Endothelial cell of umbilical vein (primary cell): Measurements from ENCODE around the gene PRRC2B. TPM values are rescaled to one million over a fixed set of nuclear protein-coding genes. Genes with fewer than 3 reads are reported as not detected.
A peak's percentile ranks its signal among the peaks of the same experiment; 100 is the strongest.
"Not testable (repeated sequence)": the region's sequence is repeated elsewhere in the genome, so short reads cannot be mapped to it uniquely, and the experiment has no call there.

Experiments used
- Bru-seq: library from RNA; stranded (reverse); fragments of 400-500 nt; gene quantifications from one replicate; lab custom pipeline; 2021; lab: Mats Ljungman, UMichigan
- BruChase-seq, 2 experiments: library from RNA; stranded (reverse); fragments of 400-500 nt; gene quantifications; one replicate each; lab custom pipeline; 2021; lab: Mats Ljungman, UMichigan
- BruUV-seq: library from RNA; stranded (reverse); fragments of 400-500 nt; replicated peaks from 2 replicates; lab custom pipeline; 2021; lab: Mats Ljungman, UMichigan
- CTCF ChIA-PET: fragments of 300-600, 350-600 bp; sonication (Branson Sonifier 250); formaldehyde crosslinking; loops from one replicate; lab custom pipeline; 2021; ENCODE audit warnings: antibody characterized with exemption, inconsistent platforms; lab: Charles Lee
- POLR2A ChIA-PET: fragments of 300-600, 350-600 bp; sonication (Branson Sonifier 250); formaldehyde crosslinking; loops from one replicate; lab custom pipeline; 2021; ENCODE audit warnings: antibody characterized with exemption, inconsistent platforms; lab: Charles Lee
- DNase-seq: peaks from one replicate; pipeline ENCODE4 v3.0.0-alpha.2; 2011; ENCODE audit warnings: low read depth, low spot score
- FAIRE-seq: peaks from 2 replicates; lab custom pipeline; 2011; peaks lifted over from hg19 to GRCh38; lab: Jason Lieb, UNC
- H2AFZ ChIP-seq: 2 replicates; pipeline ENCODE4 v1.6.0; 2012; ENCODE audit warnings: low read depth, low read length, control low read depth, inconsistent platforms
- H3K27ac ChIP-seq: 2 replicates; pipeline ENCODE4 v1.5.1; 2011; ENCODE audit warnings: low read depth, mild to moderate bottlenecking, control low read depth, low read length, moderate library complexity; ENCODE audit not compliant: insufficient read depth
- H3K27me3 ChIP-seq, 2 experiments: 2 replicates each; pipeline versions ENCODE4 v1.6.0 to v1.6.1; 2011; ENCODE audit warnings: low read length in 2 of 2, mixed read lengths in 1 of 2; ENCODE audit not compliant: control insufficient read depth in 2 of 2, insufficient read depth in 2 of 2
- H3K36me3 ChIP-seq, 2 experiments: 2 replicates in 1 of 2; 3 replicates in 1 of 2; pipeline ENCODE4 v1.5.1; 2011; ENCODE audit warnings: low read length in 2 of 2, mild to moderate bottlenecking in 1 of 2, moderate library complexity in 1 of 2; ENCODE audit not compliant: control insufficient read depth in 2 of 2, insufficient read depth in 2 of 2; ENCODE audit errors: extremely low read depth in 1 of 2
- H3K4me1 ChIP-seq: 3 replicates; pipeline ENCODE4 v1.5.1; 2011; ENCODE audit warnings: mild to moderate bottlenecking, low read length; ENCODE audit not compliant: control insufficient read depth, insufficient read depth; ENCODE audit errors: extremely low read depth
- H3K4me2 ChIP-seq: 2 replicates; pipeline ENCODE4 v1.6.1; 2011; ENCODE audit warnings: low read length, control low read depth, mixed read lengths; ENCODE audit not compliant: insufficient read depth
- H3K4me3 ChIP-seq, 3 experiments: fragments of 200-600 bp in 1 of 3; sonication (generic), shearing (Covaris generic) in 1 of 3; replicated peaks in 1 of 3; 2 replicates each; pipeline ENCODE4 v1.5.1; 2011 to 2016; ENCODE audit warnings: control low read depth in 3 of 3, low read length in 3 of 3, mild to moderate bottlenecking in 2 of 3, inconsistent platforms in 1 of 3, low read depth in 1 of 3, moderate library complexity in 1 of 3; ENCODE audit not compliant: insufficient read depth in 1 of 3
- H3K79me2 ChIP-seq: 2 replicates; pipeline ENCODE4 v1.6.0; 2012; ENCODE audit warnings: low read length, inconsistent platforms; ENCODE audit not compliant: control insufficient read depth, insufficient read depth
- H3K9ac ChIP-seq: replicated peaks from 2 replicates; pipeline ENCODE3; 2011; ENCODE audit warnings: low read length, control low read depth; ENCODE audit not compliant: insufficient read depth; ENCODE audit errors: extremely low read depth
- H3K9me1 ChIP-seq: replicated peaks from 3 replicates; pipeline ENCODE4 v1.6.0; 2011; ENCODE audit warnings: mild to moderate bottlenecking, low read length; ENCODE audit not compliant: control insufficient read depth, insufficient read depth; ENCODE audit errors: extremely low read depth
- H3K9me3 ChIP-seq: replicated peaks from 2 replicates; pipeline ENCODE4 v1.5.1; 2012; ENCODE audit warnings: low read length, inconsistent platforms; ENCODE audit not compliant: control insufficient read depth, insufficient read depth
- H4K20me1 ChIP-seq: replicated peaks from 2 replicates; pipeline ENCODE3; 2011; ENCODE audit warnings: mild to moderate bottlenecking, low read length; ENCODE audit not compliant: control insufficient read depth, insufficient read depth; ENCODE audit errors: extremely low read depth
- MYC ChIP-seq: IDR thresholded peaks from one replicate; pipeline ENCODE4 v1.6.1; 2011; ENCODE audit warnings: mild to moderate bottlenecking, low read depth, low read length
- POLR2A ChIP-seq: IDR thresholded peaks from 2 replicates; pipeline ENCODE4 v1.6.1; 2012; ENCODE audit warnings: low read depth, mild to moderate bottlenecking, control low read depth, low read length
- POLR2AphosphoS5 ChIP-seq: IDR thresholded peaks from 2 replicates; pipeline ENCODE4 v1.6.1; 2012; ENCODE audit warnings: low read depth, mild to moderate bottlenecking, control low read depth, low read length, moderate library complexity; ENCODE audit not compliant: insufficient read depth
- dilution Hi-C: fragments of 300-500 bp; cut with MboI; formaldehyde crosslinking; loops from one replicate; pipeline ENCODE4 v1.15.0; 2019; ENCODE audit warnings: low sequenced_read_pairs; ENCODE audit not compliant: extremely low pct_ligation_motif_present
- intact Hi-C: fragments of 100-400 bp; cut with micrococcal nuclease; formaldehyde crosslinking; loops from one replicate; pipeline ENCODE4 v1.10.0; 2022
- long read RNA-seq: library from polyadenylated mRNA; stranded (forward); transcript quantifications from one replicate; pipeline ENCODE4 v2.0.0, GENCODE V29; 2021
- polyA minus RNA-seq, 3 experiments: library from RNA; depleted of rRNA, polyadenylated mRNA; stranded (reverse); fragments of >200 nt; gene quantifications; 1 replicate in 1 of 3; 2 replicates in 2 of 3; pipeline ENCODE4 v1.2.3, GENCODE V29; 2011
- polyA plus RNA-seq, 4 experiments: library from polyadenylated mRNA; depleted of rRNA in 3 of 4; stranded (reverse) in 3 of 4; unstranded in 1 of 4; fragments of >200 nt; gene quantifications; 2 replicates each; pipeline versions ENCODE4 v1.2.1 to v1.2.3, GENCODE V29; 2011 to 2012; ENCODE audit warnings: missing spikeins in 1 of 4
- total RNA-seq: library from RNA; stranded (reverse); gene quantifications from 2 replicates; pipeline ENCODE4 v1.2.3, GENCODE V29; 2021
- TF ChIP-seq, protein P1 (sequence below), 2 donors: IDR thresholded peaks; 1 replicate in 1 of 2; 2 replicates in 1 of 2; pipeline ENCODE4 v1.5.1; 2011; ENCODE audit warnings: low read length in 2 of 2, mild to moderate bottlenecking in 2 of 2, moderate library complexity in 2 of 2, control low read depth in 1 of 2, inconsistent platforms in 1 of 2, low read depth in 1 of 2; ENCODE audit not compliant: insufficient read depth in 1 of 2; ENCODE audit errors: extremely low read depth in 1 of 2

The PRRC2B gene
- 248 and 256 TPM in 2 replicates for total RNA-seq
- polyA plus RNA-seq = 35.6 and 38.5 TPM in 2 replicates
- 47.2 and 56.3 TPM in 2 replicates for polyA plus RNA-seq (2011; cell fraction: cytosol; rRNA removed)
- 186 and 194 TPM in 2 replicates for polyA plus RNA-seq (2011; cell fraction: nucleus; rRNA removed)
- 126 and 147 TPM in 2 replicates for polyA plus RNA-seq (2012)
- 142 and 143 TPM in 2 replicates for polyA minus RNA-seq
- 62.0 TPM for polyA minus RNA-seq (2011; cell fraction: cytosol; rRNA and poly(A)+ RNA removed)
- 93.2 and 110 TPM in 2 replicates for polyA minus RNA-seq (2011; cell fraction: nucleus; rRNA and poly(A)+ RNA removed)
- Bru-seq, nascent RNA = percentile 95 among the genes with signal in this experiment
- percentile 97 among the genes with signal in this experiment for BruChase-seq, experiment 1, labeled RNA remaining after a 6-hour chase
- BruChase-seq, experiment 2, labeled RNA remaining after a 2-hour chase = percentile 96 among the genes with signal in this experiment
- long read RNA-seq, partial matches to known transcripts = 15 of 99 reads
- long read RNA-seq, other reads (novel, unspliced or antisense) = 84 of 99 reads

DNA sequence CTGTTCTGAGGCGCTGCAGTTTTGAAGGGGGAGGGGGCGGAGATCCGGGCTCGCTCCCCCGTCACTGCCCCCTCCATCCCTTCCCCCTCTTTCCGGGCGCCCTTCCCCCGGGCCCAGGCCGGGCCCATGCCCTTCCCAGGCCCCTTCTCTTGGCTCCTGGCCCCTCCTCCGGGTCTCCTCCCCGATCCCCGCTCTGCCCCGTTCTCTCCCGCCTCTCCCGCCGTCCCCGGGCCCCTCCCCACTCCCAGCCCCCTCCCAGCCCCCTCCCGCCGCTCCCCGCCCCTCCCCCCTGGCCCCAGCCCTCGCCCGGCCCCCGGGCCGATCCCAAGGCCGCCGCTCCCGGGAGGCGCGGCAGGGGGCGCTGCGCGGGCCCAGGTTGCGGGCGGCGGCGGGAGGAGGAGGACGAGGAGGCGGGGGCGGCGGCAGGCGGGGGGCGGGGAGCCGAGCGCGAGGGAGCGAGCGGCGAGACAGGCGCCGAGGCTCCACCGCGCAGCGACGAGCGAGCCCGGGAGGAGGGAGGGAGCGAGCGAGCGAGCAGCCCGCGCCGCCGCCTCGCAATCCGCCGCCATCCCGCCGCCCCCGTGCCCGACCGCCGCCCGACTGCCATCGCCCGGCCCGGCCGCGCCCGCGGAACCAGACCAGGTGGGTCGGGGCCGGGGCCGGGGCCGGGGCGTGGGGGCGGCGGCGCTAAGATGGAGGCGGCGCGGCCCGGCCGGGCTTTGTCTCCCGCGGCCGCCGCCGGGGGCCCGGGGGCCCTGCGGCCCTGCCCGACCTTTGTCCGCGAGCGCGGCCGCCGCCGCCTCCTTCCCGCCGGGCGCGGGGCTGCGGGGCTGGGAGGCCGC is at the start of gene PRRC2B:
Gene PRRC2B, plus strand, starts transcription at position 465 of the 842 bp plus-strand sequence. CDS start 36,059 bp downstream, outside the sequence.
- POLR2A ChIA-PET = no interaction called here

DNA sequence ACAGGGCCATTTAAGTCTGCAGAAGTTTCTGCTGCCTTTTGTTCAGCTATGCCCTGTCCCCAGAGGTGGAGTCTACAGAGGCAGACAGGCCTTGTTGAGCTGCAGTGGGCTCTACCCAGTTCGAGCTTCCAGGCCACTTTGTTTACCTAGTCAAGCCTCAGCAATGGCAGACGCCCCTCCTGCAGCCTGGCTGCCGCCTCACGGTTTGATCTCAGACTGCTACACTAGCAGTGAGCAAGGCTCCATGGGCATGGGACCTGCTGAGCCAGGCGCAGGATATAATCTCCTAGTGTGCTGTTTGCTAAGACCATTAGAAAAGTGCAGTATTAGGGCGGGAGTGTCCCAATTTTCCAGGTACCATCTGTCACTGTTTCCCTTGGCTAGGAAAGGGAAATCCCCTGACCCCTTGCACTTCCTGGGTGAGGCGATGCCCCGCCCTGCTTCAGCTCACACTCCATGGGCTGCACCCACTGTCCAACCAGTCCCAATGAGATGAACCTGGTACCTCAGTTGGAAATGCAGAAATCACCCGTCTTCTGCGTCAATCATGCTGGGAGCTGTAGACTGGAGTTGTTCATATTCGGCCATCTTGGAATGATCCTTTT is 48.9 kb upstream of the PRRC2B start:
- H3K9ac ChIP-seq, H3K4me3 ChIP-seq, H3K79me2 ChIP-seq, intact Hi-C loops, dilution Hi-C loops, H3K27ac ChIP-seq, H2AFZ ChIP-seq, H4K20me1 ChIP-seq, H3K4me1 ChIP-seq, H3K9me1 ChIP-seq, H3K4me2 ChIP-seq, POLR2A ChIA-PET, H3K36me3 ChIP-seq, DNase-seq, H3K9me3 ChIP-seq, BruUV-seq, H3K27me3 ChIP-seq, FAIRE-seq: not testable (repeated sequence)
- CTCF ChIA-PET = interaction anchor here (1.7 kb wide), 1 partner anchor 9 kb away, joined by 6 read pairs; no protein-coding TSS in a partner anchor

More for the DNA sequence above, at the start of gene PRRC2B:
- Histone ChIP-seq H3K27me3 (no peaks in the 10 kb centered on the region), H3K4me2 (peak within 1 kb of the TSS; percentile 74), H3K9me3 (no peaks in the 10 kb centered on the region), H3K4me3 (peak within 1 kb of the TSS; percentile 66 to 90 (median 86)), H3K4me1 (peaks cover 40% of the 10 kb centered on the region), H3K36me3 (no peaks in the 10 kb centered on the region), H3K79me2 (peaks cover 44% of the 10 kb centered on the region), H3K9me1 (no peaks in the 10 kb centered on the region), H3K27ac (peak within 1 kb of the TSS; percentile 57), H3K9ac (peak within 1 kb of the TSS; percentile 88), H2AFZ (peak within 1 kb of the TSS; percentile 65), H4K20me1 (peaks cover 8% of the 10 kb centered on the region)
- CTCF ChIA-PET = interaction anchor here (1.1 kb wide), 1 partner anchor 44 kb away, joined by 3 read pairs; no protein-coding TSS in a partner anchor
- no TSS peak for BruUV-seq
- TF ChIP-seq POLR2AphosphoS5 (peak; percentile 85), MYC (no peak), POLR2A (peak; percentile 65)
- TF ChIP-seq, protein P1, sequence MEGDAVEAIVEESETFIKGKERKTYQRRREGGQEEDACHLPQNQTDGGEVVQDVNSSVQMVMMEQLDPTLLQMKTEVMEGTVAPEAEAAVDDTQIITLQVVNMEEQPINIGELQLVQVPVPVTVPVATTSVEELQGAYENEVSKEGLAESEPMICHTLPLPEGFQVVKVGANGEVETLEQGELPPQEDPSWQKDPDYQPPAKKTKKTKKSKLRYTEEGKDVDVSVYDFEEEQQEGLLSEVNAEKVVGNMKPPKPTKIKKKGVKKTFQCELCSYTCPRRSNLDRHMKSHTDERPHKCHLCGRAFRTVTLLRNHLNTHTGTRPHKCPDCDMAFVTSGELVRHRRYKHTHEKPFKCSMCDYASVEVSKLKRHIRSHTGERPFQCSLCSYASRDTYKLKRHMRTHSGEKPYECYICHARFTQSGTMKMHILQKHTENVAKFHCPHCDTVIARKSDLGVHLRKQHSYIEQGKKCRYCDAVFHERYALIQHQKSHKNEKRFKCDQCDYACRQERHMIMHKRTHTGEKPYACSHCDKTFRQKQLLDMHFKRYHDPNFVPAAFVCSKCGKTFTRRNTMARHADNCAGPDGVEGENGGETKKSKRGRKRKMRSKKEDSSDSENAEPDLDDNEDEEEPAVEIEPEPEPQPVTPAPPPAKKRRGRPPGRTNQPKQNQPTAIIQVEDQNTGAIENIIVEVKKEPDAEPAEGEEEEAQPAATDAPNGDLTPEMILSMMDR (IDR thresholded peaks at IDR 0.05; ENCODE audit: extremely low read depth in 1 of 2, insufficient read depth in 1 of 2, low read depth in 1 of 2, low read length in 2 of 2) = peak in 1 of 2 donors; percentile 33
- intact Hi-C loops (loop anchor here (1.0 to 2.0 kb wide), 4 partner anchors 8 to 43 kb away; no protein-coding TSS in a partner anchor), dilution Hi-C loops (no loop called here)
- peak; percentile 71 for DNase-seq
- FAIRE-seq = no peak
